ENCODE measurements around the gene DMAC2. TPM values are rescaled to one million over a fixed set of nuclear protein-coding genes. Genes with fewer than 3 reads are reported as not detected.
"Not testable (repeated sequence)": the region's sequence is repeated elsewhere in the genome, so short reads cannot be mapped to it uniquely, and the experiment has no call there.

DMAC2 gene
- total and polyA plus RNA-seq, 3 donors from 2014 or later = 24.6 to 35.8 (median 26.7) TPM

GRCh38 chr19:41435936-41436673, 3.6 kb downstream of the DMAC2 start:
- intact Hi-C loops (cut with DNase I; ENCODE audit: low total_unique reads) = no loop called here
- Histone ChIP-seq H3K36me3 (ENCODE audit: low read depth, missing control alignments) (no peaks in the 10 kb centered on the region), H3K4me1 (no peaks in the 10 kb centered on the region), H3K4me3 (no peak overlapping the region), H3K9me3 (no peaks in the 10 kb centered on the region), H3K27ac (no peak overlapping the region), H3K27me3 (no peaks in the 10 kb centered on the region)
- WGBS, 2 donors = 95 to 98% methylated on average over 17 to 19 of the region's 19 CpGs
- DNase-seq = no peak
- no peak for TF ChIP-seq POLR2A (IDR thresholded peaks at IDR 0.05)
- no peak for TF ChIP-seq CTCF (IDR thresholded peaks at IDR 0.05)

- DNase-seq; H3K36me3 ChIP-seq (ENCODE audit: low read depth, missing control alignments); H3K27me3 ChIP-seq; H3K4me3 ChIP-seq; intact Hi-C loops (cut with DNase I; ENCODE audit: low total_unique reads); H3K9me3 ChIP-seq; H3K27ac ChIP-seq; H3K4me1 ChIP-seq: not testable (repeated sequence)
- 96 to 98% methylated on average over 11 of the region's 11 CpGs for WGBS, 2 donors
Measured at GRCh38 chr19:41435376-41435775, 4.3 kb downstream of the DMAC2 start.

- Histone ChIP-seq H3K4me1 (no peaks in the 10 kb centered on the region), H3K27ac (no peak overlapping the region), H3K4me3 (no peak overlapping the region), H3K9me3 (no peaks in the 10 kb centered on the region), H3K27me3 (no peaks in the 10 kb centered on the region), H3K36me3 (ENCODE audit: low read depth, missing control alignments) (no peaks in the 10 kb centered on the region)
- 87 to 89% methylated on average over 5 of the region's 5 CpGs for WGBS, 2 donors
- TF ChIP-seq POLR2A (IDR thresholded peaks at IDR 0.05) = no peak
- TF ChIP-seq CTCF (IDR thresholded peaks at IDR 0.05) = no peak
- no peak for DNase-seq
- intact Hi-C loops (cut with DNase I; ENCODE audit: low total_unique reads) = no loop called here
Measured at GRCh38 chr19:41434450-41434849, 5.3 kb downstream of the DMAC2 start.

GRCh38 chr19:41433171-41433570, 6.5 kb downstream of the DMAC2 start:
- no peak for DNase-seq
- peaks cover 2% of the 10 kb centered on the region for H3K4me1 ChIP-seq
- H3K4me3 ChIP-seq = no peak overlapping the region
- intact Hi-C loops (cut with DNase I; ENCODE audit: low total_unique reads) = no loop called here
- no peaks in the 10 kb centered on the region for H3K36me3 ChIP-seq (ENCODE audit: low read depth, missing control alignments)
- H3K9me3 ChIP-seq = no peaks in the 10 kb centered on the region
- H3K27ac ChIP-seq = no peak overlapping the region
- H3K27me3 ChIP-seq = no peaks in the 10 kb centered on the region
- 91 to 98% methylated on average over 7 to 18 of the region's 18 CpGs for WGBS, 2 donors
- no peak for TF ChIP-seq POLR2A (IDR thresholded peaks at IDR 0.05)
- TF ChIP-seq CTCF (IDR thresholded peaks at IDR 0.05) = no peak

GRCh38 chr19:41431426-41432386, 8.0 kb downstream of the DMAC2 start:
- Histone ChIP-seq H3K9me3 (no peaks in the 10 kb centered on the region), H3K4me3 (no peak overlapping the region), H3K4me1 (peaks cover 14% of the 10 kb centered on the region), H3K27me3 (no peaks in the 10 kb centered on the region), H3K36me3 (ENCODE audit: low read depth, missing control alignments) (no peaks in the 10 kb centered on the region), H3K27ac (no peak overlapping the region)
- peak in 1 of 3 experiments; percentile 21 for TF ChIP-seq CTCF (IDR thresholded peaks at IDR 0.05)
- TF ChIP-seq POLR2A (IDR thresholded peaks at IDR 0.05) = no peak
- peak; percentile 42 for DNase-seq
- intact Hi-C loops (cut with DNase I; ENCODE audit: low total_unique reads) = no loop called here
- 63 to 72% methylated on average over 23 of the region's 23 CpGs for WGBS, 2 donors

Measured in testis (tissue), 3 donors.